Loucy (cell line): ENCODE results near the gene SLC4A3.

ENCODE experiments used
- H2AFZ ChIP-seq: fragments of 200-600 bp; sonication (generic); 2 replicates; pipeline ENCODE4 v1.6.0; 2016; ENCODE audit warnings: antibody characterized with exemption, mild to moderate bottlenecking, low read length, moderate library complexity
- H3F3A ChIP-seq: fragments of 200-600 bp; 2 replicates; pipeline ENCODE4 v1.6.0; 2016; ENCODE audit warnings: antibody characterized with exemption, low read depth, mild to moderate bottlenecking
- H3K27me3 ChIP-seq: fragments of 200-600 bp; sonication (generic); 2 replicates; pipeline ENCODE4 v1.6.1; 2014; ENCODE audit warnings: low read length, mild to moderate bottlenecking; ENCODE audit not compliant: insufficient read depth, poor library complexity, severe bottlenecking
- H3K36me3 ChIP-seq: fragments of 200-600 bp; sonication (generic); 2 replicates; pipeline ENCODE4 v1.6.1; 2016; ENCODE audit warnings: low read length; ENCODE audit not compliant: insufficient read depth
- H3K4me1 ChIP-seq: fragments of 200-600 bp; sonication (generic); 2 replicates; pipeline ENCODE4 v1.5.1; 2014; ENCODE audit warnings: low read length, mild to moderate bottlenecking; ENCODE audit not compliant: insufficient read depth, poor library complexity, severe bottlenecking
- H3K4me2 ChIP-seq: fragments of 200-600 bp; sonication (generic); 2 replicates; pipeline ENCODE4 v1.6.0; 2014; ENCODE audit warnings: antibody characterized with exemption, low read length, low read depth, mild to moderate bottlenecking; ENCODE audit not compliant: poor library complexity, severe bottlenecking
- H3K4me3 ChIP-seq: fragments of 200-600 bp; sonication (generic); 2 replicates; pipeline ENCODE4 v1.5.1; 2014; ENCODE audit warnings: low read length, mild to moderate bottlenecking, mixed read lengths; ENCODE audit not compliant: poor library complexity, severe bottlenecking
- H3K79me2 ChIP-seq: fragments of 200-600 bp; sonication (generic); 2 replicates; pipeline ENCODE4 v1.6.1; 2014; ENCODE audit warnings: low read length; ENCODE audit not compliant: insufficient read depth
- H3K9ac ChIP-seq: fragments of 200-600 bp; sonication (generic); 2 replicates; pipeline ENCODE4 v1.6.0; 2014; ENCODE audit warnings: mild to moderate bottlenecking, low read depth, low read length, moderate library complexity; ENCODE audit not compliant: poor library complexity, severe bottlenecking
- H3K9me2 ChIP-seq: fragments of 200-600 bp; sonication (generic); replicated peaks from 2 replicates; pipeline ENCODE4 v1.6.1; 2016; ENCODE audit warnings: low read depth, low read length, mixed read lengths
- H3K9me3 ChIP-seq: fragments of 200-600 bp; sonication (generic); 2 replicates; pipeline ENCODE4 v1.6.1; 2014; ENCODE audit warnings: mild to moderate bottlenecking, antibody characterized with exemption, low read length, low read depth; ENCODE audit not compliant: insufficient read depth
- H4K20me1 ChIP-seq: fragments of 200-600 bp; sonication (generic); 2 replicates; pipeline ENCODE4 v1.6.0; 2014; ENCODE audit warnings: antibody characterized with exemption, low read length, mild to moderate bottlenecking; ENCODE audit not compliant: insufficient read depth, poor library complexity, severe bottlenecking
- EZH2phosphoT487 ChIP-seq: fragments of 200-600 bp; IDR thresholded peaks from 2 replicates; pipeline ENCODE4 v1.6.1; 2018; ENCODE audit warnings: antibody characterized with exemption, mild to moderate bottlenecking, moderate library complexity, borderline replicate concordance
- TF ChIP-seq, protein P1 (sequence below): fragments of 200-600 bp; sonication (generic); conservative IDR thresholded peaks from 2 replicates; pipeline ENCODE4 v1.5.1; 2014; ENCODE audit warnings: mild to moderate bottlenecking, antibody characterized with exemption, low read length

Gene SLC4A3

GRCh38 chr2:219656526-219656925, 29.1 kb downstream of the SLC4A3 start:
- H3F3A ChIP-seq = no peaks in the 10 kb centered on the region
- no peak overlapping the region for H3K4me3 ChIP-seq
- H3K4me2 ChIP-seq = no peak overlapping the region
- no peak overlapping the region for H3K9ac ChIP-seq
- TF ChIP-seq, protein P1, sequence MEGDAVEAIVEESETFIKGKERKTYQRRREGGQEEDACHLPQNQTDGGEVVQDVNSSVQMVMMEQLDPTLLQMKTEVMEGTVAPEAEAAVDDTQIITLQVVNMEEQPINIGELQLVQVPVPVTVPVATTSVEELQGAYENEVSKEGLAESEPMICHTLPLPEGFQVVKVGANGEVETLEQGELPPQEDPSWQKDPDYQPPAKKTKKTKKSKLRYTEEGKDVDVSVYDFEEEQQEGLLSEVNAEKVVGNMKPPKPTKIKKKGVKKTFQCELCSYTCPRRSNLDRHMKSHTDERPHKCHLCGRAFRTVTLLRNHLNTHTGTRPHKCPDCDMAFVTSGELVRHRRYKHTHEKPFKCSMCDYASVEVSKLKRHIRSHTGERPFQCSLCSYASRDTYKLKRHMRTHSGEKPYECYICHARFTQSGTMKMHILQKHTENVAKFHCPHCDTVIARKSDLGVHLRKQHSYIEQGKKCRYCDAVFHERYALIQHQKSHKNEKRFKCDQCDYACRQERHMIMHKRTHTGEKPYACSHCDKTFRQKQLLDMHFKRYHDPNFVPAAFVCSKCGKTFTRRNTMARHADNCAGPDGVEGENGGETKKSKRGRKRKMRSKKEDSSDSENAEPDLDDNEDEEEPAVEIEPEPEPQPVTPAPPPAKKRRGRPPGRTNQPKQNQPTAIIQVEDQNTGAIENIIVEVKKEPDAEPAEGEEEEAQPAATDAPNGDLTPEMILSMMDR = no peak
- no peak for TF ChIP-seq EZH2phosphoT487
- no peak overlapping the region for H2AFZ ChIP-seq
- H3K27me3 ChIP-seq = no peaks in the 10 kb centered on the region
- no peaks in the 10 kb centered on the region for H3K4me1 ChIP-seq
- no peaks in the 10 kb centered on the region for H3K9me3 ChIP-seq
- no peaks in the 10 kb centered on the region for H3K79me2 ChIP-seq
- H3K36me3 ChIP-seq = no peaks in the 10 kb centered on the region
- H4K20me1 ChIP-seq = no peaks in the 10 kb centered on the region
- no peaks in the 10 kb centered on the region for H3K9me2 ChIP-seq

GRCh38 chr2:219658196-219658846, 30.9 kb downstream of the SLC4A3 start:
- no peak for TF ChIP-seq EZH2phosphoT487
- TF ChIP-seq, protein P1 = no peak
- Histone ChIP-seq H3K27me3 (no peaks in the 10 kb centered on the region), H3K4me2 (no peak overlapping the region), H3K36me3 (no peaks in the 10 kb centered on the region), H4K20me1 (no peaks in the 10 kb centered on the region), H3K9me3 (no peaks in the 10 kb centered on the region), H3K4me1 (no peaks in the 10 kb centered on the region), H3K4me3 (no peak overlapping the region), H3K79me2 (no peaks in the 10 kb centered on the region), H2AFZ (no peak overlapping the region), H3F3A (no peaks in the 10 kb centered on the region), H3K9me2 (no peaks in the 10 kb centered on the region), H3K9ac (no peak overlapping the region)

DNA sequence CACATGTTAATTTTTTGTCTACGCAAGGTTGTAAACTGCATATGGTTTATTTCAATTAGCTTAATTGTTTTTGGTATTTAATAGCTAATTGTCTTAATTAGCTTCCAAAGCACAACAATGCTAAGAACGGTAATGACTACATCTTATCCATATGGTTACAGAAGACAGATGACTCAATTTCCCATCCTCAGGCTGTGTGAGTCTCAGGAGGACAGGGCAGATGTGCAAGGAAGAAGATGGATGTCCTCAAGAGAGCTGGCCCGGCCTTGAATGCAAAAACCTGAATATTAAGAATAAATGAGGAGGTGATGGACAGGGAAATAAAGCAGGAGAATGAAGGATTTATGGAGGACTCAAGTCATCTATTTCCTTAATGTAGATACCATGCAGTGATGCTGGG, 31.4 kb downstream of the SLC4A3 start:
- H3K9me2 ChIP-seq = no peaks in the 10 kb centered on the region
- no peaks in the 10 kb centered on the region for H4K20me1 ChIP-seq
- H3K4me2 ChIP-seq = no peak overlapping the region
- no peak overlapping the region for H3K9ac ChIP-seq
- no peaks in the 10 kb centered on the region for H3K9me3 ChIP-seq
- TF ChIP-seq, protein P1 = no peak
- TF ChIP-seq EZH2phosphoT487 = no peak
- H3K4me1 ChIP-seq = no peaks in the 10 kb centered on the region
- H3K36me3 ChIP-seq = no peaks in the 10 kb centered on the region
- no peaks in the 10 kb centered on the region for H3F3A ChIP-seq
- H3K27me3 ChIP-seq = no peaks in the 10 kb centered on the region
- H3K4me3 ChIP-seq = no peak overlapping the region
- no peaks in the 10 kb centered on the region for H3K79me2 ChIP-seq
- no peak overlapping the region for H2AFZ ChIP-seq
